Epidermal melanocyte (primary cell): ENCODE data around the gene HSFX2.
"Not testable (repeated sequence)": the region's sequence is repeated elsewhere in the genome, so short reads cannot be mapped to it uniquely, and the experiment has no call there.

Experiments
- DNase-seq: peaks from one replicate; pipeline ENCODE4 v3.0.0; 2011; ENCODE audit warnings: low spot score; ENCODE audit not compliant: insufficient read length

HSFX2 gene

DNA sequence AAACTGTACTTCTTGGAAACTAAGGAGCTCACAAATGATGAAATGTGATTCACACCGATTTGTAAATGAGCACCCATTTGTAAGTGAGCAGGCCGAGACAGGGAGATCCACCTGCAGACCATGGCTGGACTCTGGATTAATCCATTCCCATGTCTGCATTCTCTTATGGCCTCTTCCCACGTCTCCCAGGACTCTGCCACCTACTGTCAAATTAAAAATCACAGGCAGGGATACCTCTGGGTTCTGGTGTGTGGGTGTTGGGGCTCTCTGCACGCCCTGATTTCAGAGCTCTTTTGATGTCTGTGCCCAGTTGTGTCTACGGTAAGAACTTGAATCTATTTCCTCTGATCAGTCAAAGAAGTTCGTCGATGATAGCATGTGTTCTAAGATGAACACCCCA, 4.1 kb downstream of the HSFX2 start:
- DNase-seq: not testable (repeated sequence)

DNA sequence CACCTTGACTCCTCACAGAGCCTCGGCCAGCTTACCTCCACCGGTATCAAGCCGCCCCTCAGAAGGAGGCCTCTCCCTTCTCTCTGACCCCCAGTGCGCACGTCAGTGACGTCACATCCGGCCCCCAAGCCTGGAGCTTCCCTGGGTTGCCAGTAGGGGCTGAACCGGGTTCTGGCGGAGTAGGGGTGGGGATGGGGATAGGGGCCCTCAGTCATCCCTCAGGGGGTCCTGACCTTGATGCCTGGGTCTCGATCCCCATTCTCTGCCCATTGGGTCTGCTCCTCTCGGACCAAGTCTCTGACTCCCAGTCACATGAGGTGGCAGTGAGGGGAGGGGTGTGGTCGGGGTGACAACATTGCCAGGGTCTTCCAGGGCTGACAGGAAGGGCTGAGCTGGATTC, 7.8 kb downstream of the HSFX2 start, which contains the start of gene MAGEA9B:
MAGEA9B (minus strand) TSS at position 101 of the 400 bp plus-strand sequence. CDS start 4,280 bp downstream, outside the sequence.
- not testable (repeated sequence) for DNase-seq

DNA sequence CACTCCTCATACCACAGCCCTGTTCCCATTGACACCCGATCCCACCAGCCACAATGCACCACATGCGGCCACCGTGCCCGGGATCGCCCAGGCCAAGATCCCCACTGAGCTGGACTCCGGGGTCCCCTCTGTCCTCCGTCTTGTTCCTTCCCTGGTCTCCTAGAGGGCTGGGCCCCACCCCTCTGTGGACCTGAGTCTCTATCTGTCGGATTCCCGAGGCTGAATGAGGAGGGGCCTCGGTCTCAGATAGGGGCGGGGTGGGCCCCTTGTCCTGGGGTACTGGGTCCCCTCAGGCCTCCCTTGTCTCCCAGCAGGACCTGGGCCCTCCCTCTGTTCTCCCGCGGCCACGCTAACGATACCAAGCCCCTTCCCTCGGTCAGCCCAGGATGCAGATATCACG, 9.5 kb downstream of the HSFX2 start:
- DNase-seq: not testable (repeated sequence)

DNA sequence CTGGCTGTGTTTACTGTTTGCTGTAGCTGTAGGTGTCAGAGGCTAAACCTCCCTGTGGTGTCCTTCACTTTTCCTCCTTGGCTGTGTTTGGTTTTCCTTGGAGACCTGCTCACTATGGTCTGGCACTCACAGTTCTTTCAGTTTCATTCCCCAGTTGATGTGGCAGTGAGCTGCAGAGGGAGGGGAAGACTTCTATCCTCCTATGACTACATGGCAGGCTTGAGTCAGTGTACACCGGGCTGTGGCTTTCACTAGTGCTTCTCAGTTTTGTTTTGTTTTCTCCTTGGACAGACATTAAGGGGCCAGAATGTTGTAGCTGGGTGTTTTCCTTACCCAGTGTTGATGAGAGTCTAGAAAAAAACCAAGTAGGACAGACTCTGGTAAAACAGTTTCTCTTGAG, 21.7 kb downstream of the HSFX2 start:
- not testable (repeated sequence) for DNase-seq

DNA sequence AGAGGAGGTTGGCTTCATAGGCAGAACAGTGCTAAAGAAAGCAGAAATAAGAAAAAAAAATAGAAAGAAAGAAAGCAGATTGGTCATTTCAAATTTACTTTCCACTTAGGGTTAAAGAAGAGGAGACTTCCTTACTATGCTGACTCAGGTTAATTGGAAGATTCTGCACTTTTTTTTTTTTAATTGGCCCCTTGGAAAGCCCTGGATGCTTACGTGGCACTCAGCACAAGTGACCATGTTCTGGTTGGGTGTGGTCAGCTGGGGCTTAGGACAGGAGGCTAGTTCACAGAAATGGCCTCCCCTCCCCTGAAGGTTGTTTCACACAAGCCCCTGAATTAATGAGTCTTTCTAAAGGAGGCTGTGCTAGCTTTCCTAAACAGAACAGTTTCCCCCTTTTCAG, 22.4 kb downstream of the HSFX2 start:
- DNase-seq: no peak

DNA sequence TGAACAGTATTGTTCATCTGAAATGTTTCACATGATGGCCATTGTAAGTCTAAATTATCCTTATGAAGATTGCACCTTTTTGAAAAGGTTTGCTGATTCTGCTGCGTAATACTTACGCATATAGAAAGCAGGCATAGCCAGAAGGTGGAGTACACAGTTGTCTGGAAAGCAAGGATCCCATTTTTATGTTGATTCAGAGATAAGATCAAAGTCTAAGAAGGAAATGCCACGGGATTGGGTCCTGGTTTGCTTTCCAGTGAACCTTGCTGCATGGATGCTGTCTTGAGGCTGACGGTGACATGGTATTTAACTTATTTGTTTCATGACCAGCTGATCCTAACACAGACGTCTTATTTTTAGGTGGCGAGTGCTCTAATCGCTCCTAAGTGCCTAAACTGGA, 23.3 kb downstream of the HSFX2 start:
- DNase-seq: no peak

DNA sequence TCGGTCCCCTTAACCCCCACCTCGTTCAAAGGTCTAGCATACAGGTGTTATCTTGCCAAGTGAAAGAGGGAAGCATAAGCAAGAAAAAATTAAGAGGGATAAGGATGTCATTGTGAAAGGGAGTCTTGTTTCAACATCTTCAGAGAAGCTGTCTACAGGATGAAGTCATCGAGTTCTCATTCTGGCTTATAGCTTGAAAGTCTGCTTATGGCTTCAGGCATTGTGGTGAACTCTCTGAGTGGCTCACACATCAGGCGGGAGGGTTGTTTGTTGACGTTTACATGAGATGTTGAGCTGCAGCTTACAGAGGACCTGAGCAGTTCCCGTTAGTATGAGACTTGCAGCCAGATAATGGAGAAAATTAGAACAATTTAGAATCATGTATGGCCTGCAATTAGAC, 24.4 kb downstream of the HSFX2 start:
- peak; percentile 28 for DNase-seq

DNA sequence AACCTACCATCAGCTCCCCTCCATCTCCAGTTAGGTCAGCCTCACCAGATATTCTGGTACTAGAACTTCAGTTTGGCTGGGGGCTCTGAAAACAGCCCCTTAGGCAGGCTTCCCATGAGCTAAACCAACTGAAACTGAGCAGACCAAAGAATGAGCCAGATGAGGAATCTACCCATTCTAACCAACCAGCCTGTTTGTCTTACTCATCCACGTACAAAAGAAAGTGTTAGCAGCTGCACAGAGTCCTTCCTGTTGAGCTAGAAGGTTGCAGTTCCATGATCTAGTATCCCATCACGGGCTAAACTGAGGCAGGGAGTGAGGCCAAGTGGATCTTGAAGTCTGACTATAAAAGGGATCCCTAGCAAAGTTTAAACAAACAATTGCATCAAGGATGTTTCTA, 25.3 kb downstream of the HSFX2 start:
- DNase-seq: no peak

DNA sequence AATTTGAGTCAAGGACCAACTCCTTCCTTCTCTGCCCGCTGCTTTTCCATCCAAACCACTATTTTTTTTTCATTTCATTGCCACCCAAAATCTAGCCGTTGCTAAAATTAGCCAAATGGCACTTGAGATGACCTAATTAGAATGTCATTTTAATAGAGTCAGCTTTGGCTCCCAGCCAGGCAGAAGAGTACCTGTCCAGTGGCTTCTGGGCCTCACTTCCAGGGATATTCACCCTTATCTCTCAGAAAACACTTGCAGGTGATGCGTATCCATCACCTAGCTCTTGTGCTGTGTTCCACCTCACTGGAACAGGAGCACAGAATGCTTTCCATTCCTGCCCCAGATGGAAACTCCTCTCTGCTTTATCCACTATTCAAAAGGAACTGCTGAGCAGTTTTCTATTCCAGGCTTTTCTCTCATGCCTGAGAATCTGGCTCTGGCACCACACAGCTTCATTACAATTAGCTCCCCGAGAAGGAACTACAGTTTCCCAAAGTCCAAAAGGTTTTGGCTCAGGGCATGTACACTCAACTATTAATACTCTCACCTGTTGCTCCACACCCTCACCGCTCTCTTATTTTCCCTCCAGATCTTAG, 26.3 kb downstream of the HSFX2 start:
- DNase-seq: no peak

DNA sequence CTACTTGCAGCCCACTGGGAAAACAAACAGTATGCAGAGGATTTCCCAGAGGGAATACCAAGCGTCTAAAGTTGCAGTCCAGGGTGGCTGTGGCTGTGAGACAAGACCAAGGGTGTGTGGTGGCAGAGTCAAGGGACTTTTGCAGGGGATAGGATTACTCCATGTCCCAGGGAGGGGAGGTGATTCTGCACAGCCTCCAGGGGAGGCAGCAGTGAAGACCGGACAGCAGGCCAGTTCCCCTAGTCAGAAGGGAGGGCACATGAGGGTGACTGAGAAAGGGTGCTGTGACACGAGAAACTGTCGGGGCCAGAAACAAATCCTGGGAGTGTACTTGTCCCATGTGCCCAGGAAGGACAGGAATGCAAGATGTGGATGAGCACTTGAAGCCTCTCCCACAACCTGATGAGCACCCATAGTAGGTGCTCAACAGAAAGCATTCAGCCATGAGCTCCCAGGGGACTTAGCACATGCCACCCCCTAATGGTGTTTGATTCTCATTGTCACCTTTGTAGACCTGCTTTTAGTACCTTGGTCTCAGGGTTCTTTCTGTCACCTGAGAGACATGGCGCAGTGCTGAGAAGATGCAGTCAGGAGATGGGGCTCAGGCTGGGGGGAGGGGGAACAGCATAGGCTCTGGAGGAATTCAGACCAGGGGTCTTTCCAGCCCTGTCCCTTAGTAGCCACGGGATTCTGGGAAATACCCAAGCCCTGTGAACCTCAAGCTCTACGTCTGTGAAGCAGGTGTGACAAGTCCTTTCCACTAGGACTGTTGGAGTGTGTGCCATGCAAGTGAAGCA, 27.3 kb downstream of the HSFX2 start:
- no peak for DNase-seq

DNA sequence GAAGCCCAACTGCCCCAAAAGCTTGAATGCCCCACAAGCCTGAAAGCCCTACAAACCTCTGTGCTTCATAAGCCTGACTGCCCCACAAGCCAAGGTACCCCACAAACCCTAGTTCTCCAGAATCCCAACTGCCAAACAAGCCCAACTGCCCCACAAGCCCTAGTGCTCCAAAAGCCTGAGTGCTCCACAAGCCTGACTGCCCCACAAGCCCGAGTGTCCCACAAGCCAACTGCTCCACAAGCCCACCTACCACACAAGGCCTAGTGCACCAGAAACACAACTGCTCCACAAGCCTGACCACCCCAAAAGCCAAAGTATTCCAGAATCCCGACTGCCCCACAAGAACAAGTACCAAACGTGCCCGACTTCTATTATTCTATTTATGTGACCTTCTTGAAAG, 31.8 kb downstream of the HSFX2 start:
- no peak for DNase-seq

DNA sequence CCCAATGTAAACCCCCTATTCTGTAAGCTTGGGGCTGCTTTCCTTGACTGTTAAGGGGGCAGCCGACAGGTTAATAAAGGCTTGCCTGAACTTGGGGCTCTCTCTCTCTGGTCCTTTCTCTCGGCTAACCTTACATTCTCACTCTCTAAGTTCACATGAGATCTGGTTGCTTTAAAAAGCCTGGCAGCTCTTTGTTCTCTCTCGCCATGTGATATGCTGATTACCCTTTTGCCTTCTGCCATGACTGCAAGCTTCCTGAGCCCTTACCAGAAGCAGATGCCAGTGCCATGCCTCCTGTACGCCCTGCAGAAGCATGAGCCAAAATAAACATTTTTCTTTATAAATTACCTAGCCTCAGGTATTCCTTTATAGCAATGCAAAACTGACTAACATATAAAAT, 39.9 kb downstream of the HSFX2 start:
- not testable (repeated sequence) for DNase-seq

DNA sequence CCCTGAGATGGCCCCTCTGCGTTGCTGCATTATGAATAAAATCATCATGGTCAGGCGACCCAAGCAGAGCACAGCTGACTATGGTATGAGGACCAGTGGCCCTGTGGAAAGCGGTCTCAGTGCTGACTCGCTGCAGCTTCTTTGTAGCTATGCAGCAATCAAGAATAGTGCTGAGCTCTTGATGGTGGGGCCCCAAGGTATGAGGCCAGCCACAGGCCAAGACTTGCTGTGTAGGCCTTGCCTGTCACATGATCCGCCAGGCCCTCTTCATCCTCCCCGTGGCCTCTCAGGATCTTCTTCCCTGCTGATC, 43.2 kb downstream of the HSFX2 start:
- DNase-seq: not testable (repeated sequence)

DNA sequence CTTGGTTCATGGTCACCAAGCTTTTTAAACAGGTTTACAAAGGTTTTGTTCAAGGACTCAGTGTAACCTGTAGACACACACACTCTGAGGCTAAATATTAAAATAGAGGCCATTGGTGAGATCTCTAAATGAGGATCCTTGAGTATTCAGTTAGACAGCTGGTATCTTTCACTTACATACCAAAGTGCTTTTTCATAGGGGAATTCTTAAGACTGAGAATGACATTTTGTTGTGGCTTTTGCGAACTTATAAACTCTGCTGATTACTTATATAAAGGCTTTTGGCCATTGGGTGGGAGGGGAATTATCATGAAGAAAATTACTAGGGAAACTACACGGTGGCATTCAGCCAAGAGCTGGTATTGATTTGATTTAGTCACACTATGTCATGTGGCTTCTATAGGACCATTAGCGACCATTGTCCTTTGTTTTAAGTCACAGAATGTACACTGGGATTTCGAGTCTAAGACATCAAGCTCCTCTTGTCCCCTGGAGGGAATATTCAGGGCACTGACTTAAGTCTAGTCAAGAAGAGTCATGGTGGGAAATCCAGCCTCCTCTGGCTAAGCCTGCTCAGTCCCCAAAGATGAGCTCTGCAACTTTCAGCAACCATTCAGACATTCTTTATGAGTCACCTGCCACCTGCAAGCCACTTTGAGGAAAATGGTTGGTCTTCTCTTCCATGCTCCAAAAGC, 43.7 kb downstream of the HSFX2 start:
- not testable (repeated sequence) for DNase-seq

DNA sequence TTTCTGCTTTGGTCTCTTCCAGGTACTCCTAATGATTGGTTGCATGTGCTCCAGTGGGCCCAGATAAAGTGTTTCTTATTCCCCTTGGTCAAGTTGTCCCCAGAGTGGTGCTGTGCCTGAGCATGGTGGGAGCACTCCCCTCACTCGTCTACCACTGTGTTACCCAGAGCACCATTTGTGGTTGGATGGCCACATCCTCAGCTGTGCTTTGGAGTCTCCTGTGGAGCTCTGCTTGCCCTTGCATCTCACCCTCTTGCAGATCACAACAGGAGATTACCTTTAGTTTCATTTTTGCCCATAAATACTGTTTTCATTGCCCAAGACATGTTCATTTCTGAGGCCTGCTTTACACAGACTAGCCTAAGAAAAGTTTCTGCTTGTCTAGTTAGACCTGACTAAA, 44.7 kb downstream of the HSFX2 start:
- DNase-seq: not testable (repeated sequence)

DNA sequence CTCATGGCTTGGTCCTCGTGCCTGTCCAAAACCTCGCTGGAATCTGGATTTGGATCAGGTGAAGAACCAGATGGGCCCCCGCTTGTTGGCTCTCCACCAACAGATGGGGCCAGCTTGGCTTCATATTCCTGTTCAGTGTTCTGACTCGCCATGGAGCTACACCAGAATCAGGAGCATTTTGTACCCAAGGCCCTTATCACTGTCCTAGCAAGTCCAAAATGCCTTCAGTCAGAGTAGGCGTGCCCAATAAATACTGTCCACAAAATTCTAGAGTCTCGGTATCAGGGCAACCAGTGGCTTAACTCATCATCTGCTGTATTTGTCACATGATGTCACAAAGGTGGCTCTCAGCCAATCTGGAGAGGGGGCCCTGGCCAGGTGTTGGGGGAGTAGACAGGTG, 45.4 kb downstream of the HSFX2 start, which contains the start of gene HSFX3:
HSFX3 (minus strand) TSS at position 224 of the 400 bp plus-strand sequence; CDS start at position 152, 72 bp downstream.
- DNase-seq: not testable (repeated sequence)

DNA sequence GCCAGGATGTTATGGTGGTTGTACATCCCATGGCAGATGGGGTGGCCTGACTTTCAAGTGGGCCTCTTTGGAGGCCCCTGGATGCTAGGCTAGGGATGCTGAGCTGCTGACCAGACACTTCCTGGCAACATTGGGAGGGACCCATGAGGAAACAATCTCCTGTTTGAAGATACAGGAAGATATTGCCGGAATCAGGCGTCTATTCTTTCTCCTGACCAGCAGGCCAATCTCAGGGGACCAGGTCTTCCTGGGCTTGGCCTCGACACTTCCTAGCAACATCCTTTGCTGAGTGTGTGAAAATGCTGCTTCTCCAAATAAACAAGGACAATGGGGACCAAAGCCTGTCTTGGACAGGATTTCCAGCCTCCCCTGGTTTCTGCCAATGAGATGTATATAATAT, 47.3 kb downstream of the HSFX2 start:
- DNase-seq: not testable (repeated sequence)

DNA sequence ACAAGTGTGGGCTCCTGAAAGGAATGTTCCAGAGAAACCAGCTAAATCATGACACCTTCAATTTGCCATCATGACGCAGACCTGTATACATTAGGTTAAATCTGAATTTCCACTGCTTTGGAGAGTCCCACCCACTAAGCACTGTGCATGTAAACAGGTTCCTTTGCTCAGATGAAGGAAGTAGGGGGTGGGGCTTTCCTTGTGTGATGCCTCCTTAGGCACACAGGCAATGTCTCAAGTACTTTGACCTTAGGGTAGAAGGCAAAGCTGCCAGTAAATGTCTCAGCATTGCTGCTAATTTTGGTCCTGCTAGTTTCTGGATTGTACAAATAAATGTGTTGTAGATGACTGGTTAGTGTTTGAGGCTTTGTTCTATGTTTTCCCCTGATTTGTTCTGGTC, 48.2 kb downstream of the HSFX2 start:
- not testable (repeated sequence) for DNase-seq

DNA sequence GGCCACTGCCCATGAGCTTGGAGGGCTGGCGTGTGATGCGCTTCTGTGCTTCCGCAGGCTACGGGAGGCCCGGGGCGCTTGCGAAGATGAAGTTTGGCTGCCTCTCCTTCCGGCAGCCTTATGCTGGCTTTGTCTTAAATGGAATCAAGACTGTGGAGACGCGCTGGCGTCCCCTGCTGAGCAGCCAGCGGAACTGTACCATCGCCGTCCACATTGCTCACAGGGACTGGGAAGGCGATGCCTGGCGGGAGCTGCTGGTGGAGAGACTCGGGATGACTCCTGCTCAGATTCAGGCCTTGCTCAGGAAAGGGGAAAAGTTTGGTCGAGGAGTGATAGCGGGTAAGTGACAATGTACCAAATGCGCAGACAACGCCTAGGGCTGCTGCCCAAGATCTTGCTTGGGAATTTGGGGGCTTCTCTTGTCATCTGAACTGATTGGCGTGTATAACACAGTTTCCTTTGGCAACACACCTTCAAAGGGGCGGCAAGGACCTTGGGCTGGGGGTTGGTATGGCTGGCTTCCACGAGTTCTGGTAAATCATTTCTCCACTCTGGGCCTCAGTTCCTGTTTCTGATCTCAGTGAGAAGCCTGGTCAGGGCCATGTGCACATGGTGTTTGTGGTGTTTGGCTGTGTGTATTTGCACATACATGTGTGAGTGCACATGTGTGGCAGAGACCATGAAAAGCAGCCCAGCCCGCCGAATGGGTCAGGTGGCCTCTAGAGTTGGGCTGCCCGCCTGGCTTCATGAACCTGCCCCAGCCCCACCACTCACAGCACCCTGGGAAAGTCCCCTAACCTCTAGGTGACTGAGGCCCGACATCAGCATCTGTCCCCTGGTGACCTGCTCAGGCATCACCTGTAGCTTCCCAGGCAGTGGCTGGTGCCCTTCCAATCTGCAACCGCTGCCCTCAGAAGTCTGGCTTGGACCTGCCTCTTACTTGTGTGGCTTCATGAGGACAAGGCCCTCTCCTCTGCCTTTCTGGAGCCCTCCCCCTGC, 49.3 kb downstream of the HSFX2 start:
- not testable (repeated sequence) for DNase-seq
